Measurements from ENCODE around the gene IKBKE.

DNA sequence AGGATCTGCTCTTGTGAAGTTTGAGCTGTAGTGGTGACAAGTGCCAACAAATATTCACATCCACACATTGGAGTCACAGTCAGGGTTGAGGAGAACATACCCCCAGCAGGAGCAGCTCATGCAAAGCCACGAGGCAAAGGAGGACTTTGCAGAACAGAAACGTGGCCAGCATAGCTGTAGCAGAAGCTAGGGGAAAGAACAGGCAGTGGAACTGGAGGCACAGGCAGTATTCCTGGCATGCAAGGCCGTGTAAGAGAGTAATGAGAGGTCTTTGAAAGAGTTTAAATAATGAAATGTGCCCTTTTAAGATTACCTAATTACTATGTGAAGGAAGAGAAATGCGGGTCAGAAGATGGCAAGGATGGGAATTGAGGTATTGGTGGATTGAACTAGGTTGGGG lies 40.9 kb upstream of the IKBKE start:
- TF ChIP-seq, protein P1, sequence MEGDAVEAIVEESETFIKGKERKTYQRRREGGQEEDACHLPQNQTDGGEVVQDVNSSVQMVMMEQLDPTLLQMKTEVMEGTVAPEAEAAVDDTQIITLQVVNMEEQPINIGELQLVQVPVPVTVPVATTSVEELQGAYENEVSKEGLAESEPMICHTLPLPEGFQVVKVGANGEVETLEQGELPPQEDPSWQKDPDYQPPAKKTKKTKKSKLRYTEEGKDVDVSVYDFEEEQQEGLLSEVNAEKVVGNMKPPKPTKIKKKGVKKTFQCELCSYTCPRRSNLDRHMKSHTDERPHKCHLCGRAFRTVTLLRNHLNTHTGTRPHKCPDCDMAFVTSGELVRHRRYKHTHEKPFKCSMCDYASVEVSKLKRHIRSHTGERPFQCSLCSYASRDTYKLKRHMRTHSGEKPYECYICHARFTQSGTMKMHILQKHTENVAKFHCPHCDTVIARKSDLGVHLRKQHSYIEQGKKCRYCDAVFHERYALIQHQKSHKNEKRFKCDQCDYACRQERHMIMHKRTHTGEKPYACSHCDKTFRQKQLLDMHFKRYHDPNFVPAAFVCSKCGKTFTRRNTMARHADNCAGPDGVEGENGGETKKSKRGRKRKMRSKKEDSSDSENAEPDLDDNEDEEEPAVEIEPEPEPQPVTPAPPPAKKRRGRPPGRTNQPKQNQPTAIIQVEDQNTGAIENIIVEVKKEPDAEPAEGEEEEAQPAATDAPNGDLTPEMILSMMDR (IDR thresholded peaks at IDR 0.05) = no peak
- TF ChIP-seq POLR2AphosphoS5 (IDR thresholded peaks at IDR 0.05) (no peak), POLR2A (IDR thresholded peaks at IDR 0.05; ENCODE audit: low read depth) (no peak), EP300 (IDR thresholded peaks at IDR 0.05) (no peak)

Measured in esophagus muscularis mucosa (tissue), 4 donors.